Activated CD4-positive, alpha-beta T cell treated with anti-CD3 and anti-CD28 coated beads for 4 hours (primary cell): ENCODE measurements around the gene BRF1.

ENCODE experiments used
- DNase-seq, 2 donors: peaks; one replicate each; pipeline ENCODE4 v3.0.0-alpha.2; 2020

Gene BRF1

GRCh38 chr14:105168496-105168978 is 132.3 kb downstream of the BRF1 start, which contains the start of gene JAG2:
JAG2 (minus strand) TSS chr14:105168776; CDS start chr14:105168420, 356 bp downstream.
- DNase-seq = peak; percentile 53 to 68

DNA sequence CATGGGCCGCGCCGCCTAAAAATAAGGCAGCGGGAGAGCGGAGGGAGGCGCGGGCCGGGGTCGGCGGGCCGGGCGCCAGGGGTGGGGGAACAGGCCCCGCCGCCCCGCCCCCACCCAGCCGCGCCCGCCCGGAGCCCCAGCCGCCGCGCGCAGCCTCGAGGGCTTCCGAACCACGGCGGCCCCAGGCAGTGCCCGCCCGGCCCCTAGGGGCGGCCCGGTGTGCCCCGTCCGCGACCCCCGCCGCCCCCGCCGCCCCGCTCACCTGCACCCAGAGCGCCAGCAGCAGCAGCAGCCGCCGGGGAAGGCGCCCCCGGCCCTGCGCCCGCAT is 132.7 kb downstream of the BRF1 start:
- DNase-seq = no peak

- DNase-seq = no peak
Measured at GRCh38 chr14:105167303-105168092, 133.3 kb downstream of the BRF1 start.

GRCh38 chr14:105166571-105167302 is 134.1 kb downstream of the BRF1 start:
- no peak for DNase-seq

DNA sequence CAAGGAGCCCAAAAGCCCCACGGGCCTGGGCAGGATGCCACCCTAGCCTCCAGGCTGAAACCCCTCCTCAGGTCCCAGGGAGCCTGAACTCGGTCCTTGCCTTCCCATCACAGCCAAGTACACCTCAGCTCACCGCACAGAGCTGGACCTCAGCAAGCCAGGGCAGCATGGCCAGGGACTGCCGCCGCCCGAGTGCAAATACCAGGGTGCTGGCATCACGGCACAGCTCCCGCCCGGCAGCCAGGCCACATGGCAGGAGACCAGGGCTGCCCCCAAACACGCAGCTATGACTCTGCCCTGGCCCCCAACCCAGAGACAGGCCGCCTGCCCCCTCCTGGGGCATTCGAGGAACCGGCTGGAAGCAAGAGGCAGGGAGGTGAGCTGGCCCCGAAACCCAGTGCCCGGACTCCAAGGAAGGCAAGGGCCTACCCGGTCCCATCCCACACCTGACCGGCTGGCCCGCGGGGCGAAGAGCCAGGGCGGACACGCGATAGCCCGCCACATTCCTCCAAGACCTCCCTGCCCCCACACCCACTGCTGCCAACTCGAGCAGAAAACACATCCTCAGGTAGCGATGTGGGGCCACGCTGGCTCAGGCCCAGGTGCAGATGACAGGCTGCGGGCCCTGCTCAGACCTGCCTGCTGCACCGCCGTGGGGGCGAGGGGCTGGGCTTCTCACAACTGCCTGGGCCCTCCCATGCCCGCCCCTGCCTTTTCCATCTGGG is 134.9 kb downstream of the BRF1 start:
- no peak for DNase-seq

- no peak for DNase-seq
Measured at GRCh38 chr14:105165134-105165704, 135.6 kb downstream of the BRF1 start.

GRCh38 chr14:105163040-105163742 is 137.6 kb downstream of the BRF1 start:
- DNase-seq = no peak

DNA sequence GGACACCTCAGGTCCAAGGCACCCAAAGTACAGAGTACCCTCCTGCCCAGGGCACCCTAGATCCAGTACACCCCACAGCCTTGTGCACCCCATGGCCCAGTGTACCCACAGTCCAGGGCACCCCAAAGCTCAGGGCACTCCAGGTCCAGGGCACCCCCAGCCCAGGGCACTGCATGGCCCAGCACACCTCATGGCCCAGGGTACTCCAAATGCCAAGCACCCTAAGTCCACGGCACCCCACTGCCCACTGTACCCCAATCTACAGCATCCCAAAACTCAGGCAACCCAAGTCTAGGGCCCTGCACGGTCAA is 138.2 kb downstream of the BRF1 start:
- no peak for DNase-seq

GRCh38 chr14:105161964-105162668 is 138.7 kb downstream of the BRF1 start:
- no peak for DNase-seq

- DNase-seq = no peak
Measured at GRCh38 chr14:105161309-105161708, 139.5 kb downstream of the BRF1 start.

DNA sequence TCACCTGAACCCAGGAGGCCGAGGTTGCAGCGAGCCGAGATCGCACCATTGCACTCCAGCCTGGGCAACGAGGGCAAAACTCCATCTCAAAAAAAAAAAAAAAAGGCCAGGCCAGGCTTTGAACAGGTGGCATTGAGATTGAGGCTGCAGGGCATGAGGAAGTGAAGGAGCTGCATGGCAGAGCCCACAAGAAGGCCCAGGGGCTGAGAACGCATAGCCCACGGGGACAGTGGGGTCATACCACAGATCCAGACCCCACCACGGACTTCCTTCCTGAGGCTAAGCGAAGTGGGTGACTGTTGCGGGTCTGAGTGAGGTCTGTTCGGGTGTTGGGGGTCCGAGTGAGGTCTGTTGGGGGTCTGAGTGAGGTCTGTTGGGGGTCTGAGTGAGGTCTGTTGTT is 140.0 kb downstream of the BRF1 start:
- DNase-seq = no peak

DNA sequence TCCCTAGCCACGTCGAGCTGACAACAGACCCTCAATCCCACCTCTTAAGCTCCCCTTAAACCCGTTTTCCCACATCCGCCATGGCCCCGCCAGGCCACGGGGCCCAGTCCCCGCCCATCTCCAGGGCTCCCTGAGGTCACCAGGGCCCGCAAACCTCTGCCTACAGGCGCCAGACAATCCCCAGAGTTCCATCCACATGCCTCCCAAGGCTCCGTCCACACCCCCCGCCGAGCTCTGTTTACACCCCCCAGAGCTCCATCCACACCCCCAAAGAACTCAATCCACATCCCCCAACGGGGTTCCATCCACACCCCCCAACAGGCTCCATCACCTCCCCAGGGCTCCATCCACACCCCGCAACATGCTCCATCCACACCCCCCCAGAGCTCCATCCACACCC is 141.5 kb downstream of the BRF1 start:
- DNase-seq = no peak
